Measurements from ENCODE around the gene PSMF1. TPM values are rescaled to one million over a fixed set of nuclear protein-coding genes. Genes with fewer than 3 reads are reported as not detected.
"Not testable (repeated sequence)": the region's sequence is repeated elsewhere in the genome, so short reads cannot be mapped to it uniquely, and the experiment has no call there.

The PSMF1 gene
- total RNA-seq, 1 donor from 2014 or later = 17.2 TPM

- no peak overlapping the region for H3K9ac ChIP-seq (ENCODE audit: low read depth in 1 of 3, low read length in 3 of 3)
- H3K27ac ChIP-seq (ENCODE audit: low read depth, low read length) = no peak overlapping the region
- no peaks in the 10 kb centered on the region for H3K9me3 ChIP-seq (ENCODE audit: control insufficient read depth in 3 of 3, low read length in 3 of 3)
- peaks cover 27 to 64% (median 43%) of the 10 kb centered on the region in 3 donors for H3K36me3 ChIP-seq (ENCODE audit: control insufficient read depth in 3 of 3, insufficient read depth in 3 of 3, low read length in 3 of 3)
- H3K4me1 ChIP-seq (ENCODE audit: control insufficient read depth in 3 of 3, insufficient read depth in 3 of 3, low read length in 3 of 3) = no peaks in the 10 kb centered on the region
- no peaks in the 10 kb centered on the region for H3K27me3 ChIP-seq (ENCODE audit: control insufficient read depth in 3 of 3, insufficient read depth in 3 of 3, low read length in 3 of 3)
- no peak overlapping the region for H3K4me3 ChIP-seq (ENCODE audit: low read length in 3 of 3)
These were observed 16.4 kb downstream of the PSMF1 start for GRCh38 chr20:1134836-1135235.

DNA sequence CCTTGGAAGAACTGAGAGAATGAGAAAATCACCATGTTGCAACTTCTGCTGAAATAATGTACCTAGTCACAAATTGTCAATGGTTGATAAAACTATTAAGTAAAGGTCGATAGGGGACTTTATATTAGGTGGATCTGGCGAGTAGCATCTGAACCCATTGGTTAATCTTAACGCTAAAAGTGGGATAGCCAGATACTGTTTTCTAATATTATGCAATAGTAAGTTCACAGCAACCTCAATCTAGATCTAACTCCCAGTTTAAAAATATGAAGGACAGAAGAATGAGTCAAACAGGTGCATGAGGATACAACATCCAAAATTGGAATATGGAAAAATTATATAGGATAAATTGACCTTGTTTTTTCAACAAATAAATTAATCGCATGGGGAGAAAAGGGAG, 18.8 kb downstream of the PSMF1 start:
- Histone ChIP-seq H3K4me3 (ENCODE audit: low read length in 3 of 3) (no peak overlapping the region), H3K9me3 (ENCODE audit: control insufficient read depth in 3 of 3, low read length in 3 of 3) (no peaks in the 10 kb centered on the region), H3K4me1 (ENCODE audit: control insufficient read depth in 3 of 3, insufficient read depth in 3 of 3, low read length in 3 of 3) (no peaks in the 10 kb centered on the region), H3K9ac (ENCODE audit: low read depth in 1 of 3, low read length in 3 of 3) (no peak overlapping the region), H3K36me3 (ENCODE audit: control insufficient read depth in 3 of 3, insufficient read depth in 3 of 3, low read length in 3 of 3) (peaks cover 21 to 53% (median 38%) of the 10 kb centered on the region in 3 donors), H3K27me3 (ENCODE audit: control insufficient read depth in 3 of 3, insufficient read depth in 3 of 3, low read length in 3 of 3) (no peaks in the 10 kb centered on the region), H3K27ac (ENCODE audit: low read depth, low read length) (no peak overlapping the region)

DNA sequence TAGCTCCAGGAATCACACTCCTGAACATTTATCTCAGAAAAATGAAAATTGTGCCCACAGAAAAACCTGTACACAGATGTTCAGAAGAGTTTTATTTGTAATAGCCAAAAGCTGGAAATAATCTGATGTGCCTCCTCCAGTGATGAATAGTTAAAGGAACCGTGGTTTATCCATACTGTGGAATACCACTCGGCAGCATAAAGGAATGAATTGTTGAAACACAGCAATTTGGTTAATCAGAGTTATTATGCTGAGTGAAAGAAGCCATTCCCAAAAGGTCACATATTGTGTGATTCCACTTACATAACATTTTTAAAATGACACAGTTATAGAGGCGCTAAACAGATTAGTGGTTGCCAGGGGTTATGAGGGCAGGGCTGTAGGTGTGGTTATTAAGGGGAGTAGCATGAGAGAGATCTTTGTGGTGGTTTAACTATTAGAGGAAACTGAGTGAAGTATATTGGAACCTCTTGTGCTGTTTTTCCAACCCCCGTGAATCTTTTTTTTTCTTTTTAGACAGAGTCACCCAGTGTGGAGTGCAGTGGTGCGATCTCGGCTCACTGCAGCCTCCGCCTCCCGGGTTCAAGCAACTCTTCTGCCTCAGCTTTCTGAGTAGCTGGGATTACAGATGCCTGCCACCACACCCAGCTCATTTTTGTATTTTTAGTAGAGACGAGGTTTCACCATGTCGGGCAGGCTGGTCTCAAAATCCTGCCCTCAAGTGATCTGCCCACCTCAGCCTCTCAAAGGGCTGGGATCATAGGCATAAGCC, 26.2 kb downstream of the PSMF1 start:
- Histone ChIP-seq H3K4me1 (ENCODE audit: control insufficient read depth in 3 of 3, insufficient read depth in 3 of 3, low read length in 3 of 3) (no peaks in the 10 kb centered on the region), H3K9ac (ENCODE audit: low read depth in 1 of 3, low read length in 3 of 3) (no peak overlapping the region), H3K9me3 (ENCODE audit: control insufficient read depth in 3 of 3, low read length in 3 of 3) (no peaks in the 10 kb centered on the region), H3K36me3 (ENCODE audit: control insufficient read depth in 3 of 3, insufficient read depth in 3 of 3, low read length in 3 of 3) (peaks cover 0 to 39% (median 34%) of the 10 kb centered on the region in 3 donors), H3K27me3 (ENCODE audit: control insufficient read depth in 3 of 3, insufficient read depth in 3 of 3, low read length in 3 of 3) (no peaks in the 10 kb centered on the region), H3K27ac (ENCODE audit: low read depth, low read length) (no peak overlapping the region), H3K4me3 (ENCODE audit: low read length in 3 of 3) (no peak overlapping the region)

DNA sequence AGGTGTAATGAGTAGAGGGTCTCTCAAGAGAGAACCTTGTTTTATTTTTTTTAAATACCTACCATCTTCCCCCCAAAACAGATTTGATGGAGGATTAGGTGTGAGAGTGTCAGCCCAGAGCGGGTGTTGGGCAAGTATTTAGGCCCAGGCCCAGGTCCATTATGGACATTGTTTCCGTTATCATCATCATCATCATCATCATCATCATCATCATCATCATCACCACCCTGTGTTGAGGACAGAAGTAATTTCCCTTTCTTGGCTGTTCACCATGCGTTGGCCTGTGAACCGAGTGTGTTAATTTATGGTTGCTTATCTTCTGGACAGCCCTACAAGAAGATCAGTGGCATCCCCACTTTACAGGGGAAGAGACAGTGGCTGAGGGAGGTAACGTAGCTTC, 28.6 kb downstream of the PSMF1 start:
- Histone ChIP-seq H3K9ac (ENCODE audit: low read depth in 1 of 3, low read length in 3 of 3) (no peak overlapping the region), H3K4me1 (ENCODE audit: control insufficient read depth in 3 of 3, insufficient read depth in 3 of 3, low read length in 3 of 3) (no peaks in the 10 kb centered on the region), H3K9me3 (ENCODE audit: control insufficient read depth in 3 of 3, low read length in 3 of 3) (no peaks in the 10 kb centered on the region), H3K27me3 (ENCODE audit: control insufficient read depth in 3 of 3, insufficient read depth in 3 of 3, low read length in 3 of 3) (no peaks in the 10 kb centered on the region), H3K27ac (ENCODE audit: low read depth, low read length) (no peak overlapping the region), H3K36me3 (ENCODE audit: control insufficient read depth in 3 of 3, insufficient read depth in 3 of 3, low read length in 3 of 3) (peaks cover 0 to 34% (median 26%) of the 10 kb centered on the region in 3 donors), H3K4me3 (ENCODE audit: low read length in 3 of 3) (no peak overlapping the region)

DNA sequence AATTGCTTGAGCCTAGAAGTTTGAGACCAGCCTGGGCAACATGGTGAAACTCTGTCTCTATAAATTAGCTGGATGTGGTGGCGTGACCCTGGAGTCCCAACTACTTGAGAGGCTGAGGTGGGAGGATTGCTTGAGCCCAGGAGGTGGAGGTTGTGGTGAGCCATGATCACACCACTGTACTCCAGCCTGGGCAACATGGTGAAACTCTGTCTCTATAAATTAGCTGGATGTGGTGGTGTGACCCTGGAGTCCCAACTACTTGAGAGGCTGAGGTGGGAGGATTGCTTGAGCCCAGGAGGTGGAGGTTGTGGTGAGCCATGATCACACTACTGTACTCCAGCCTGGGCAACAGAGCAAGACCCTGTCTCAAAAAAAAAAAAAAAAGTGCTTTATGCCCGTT, 31.4 kb downstream of the PSMF1 start:
- not testable (repeated sequence) for H3K4me3 ChIP-seq (ENCODE audit: low read length in 3 of 3); H3K9ac ChIP-seq (ENCODE audit: low read depth in 1 of 3, low read length in 3 of 3); H3K9me3 ChIP-seq (ENCODE audit: control insufficient read depth in 3 of 3, low read length in 3 of 3); H3K27me3 ChIP-seq (ENCODE audit: control insufficient read depth in 3 of 3, insufficient read depth in 3 of 3, low read length in 3 of 3); H3K4me1 ChIP-seq (ENCODE audit: control insufficient read depth in 3 of 3, insufficient read depth in 3 of 3, low read length in 3 of 3); H3K27ac ChIP-seq (ENCODE audit: low read depth, low read length)
- peaks cover 0 to 32% (median 23%) of the 10 kb centered on the region in 3 donors for H3K36me3 ChIP-seq (ENCODE audit: control insufficient read depth in 3 of 3, insufficient read depth in 3 of 3, low read length in 3 of 3)

- Histone ChIP-seq H3K9ac (ENCODE audit: low read depth in 1 of 3, low read length in 3 of 3) (no peak overlapping the region), H3K27ac (ENCODE audit: low read depth, low read length) (no peak overlapping the region), H3K4me3 (ENCODE audit: low read length in 3 of 3) (no peak overlapping the region), H3K36me3 (ENCODE audit: control insufficient read depth in 3 of 3, insufficient read depth in 3 of 3, low read length in 3 of 3) (peaks cover 0 to 33% (median 24%) of the 10 kb centered on the region in 3 donors), H3K4me1 (ENCODE audit: control insufficient read depth in 3 of 3, insufficient read depth in 3 of 3, low read length in 3 of 3) (peaks cover 0 to 7% (median 0%) of the 10 kb centered on the region in 3 donors), H3K9me3 (ENCODE audit: control insufficient read depth in 3 of 3, low read length in 3 of 3) (no peaks in the 10 kb centered on the region), H3K27me3 (ENCODE audit: control insufficient read depth in 3 of 3, insufficient read depth in 3 of 3, low read length in 3 of 3) (no peaks in the 10 kb centered on the region)
These were observed 31.8 kb downstream of the PSMF1 start for GRCh38 chr20:1150218-1150617.

GRCh38 chr20:1150968-1151367, 32.6 kb downstream of the PSMF1 start:
- Histone ChIP-seq H3K27me3 (ENCODE audit: control insufficient read depth in 3 of 3, insufficient read depth in 3 of 3, low read length in 3 of 3) (no peaks in the 10 kb centered on the region), H3K4me1 (ENCODE audit: control insufficient read depth in 3 of 3, insufficient read depth in 3 of 3, low read length in 3 of 3) (peaks cover 0 to 7% (median 0%) of the 10 kb centered on the region in 3 donors), H3K9ac (ENCODE audit: low read depth in 1 of 3, low read length in 3 of 3) (no peak overlapping the region), H3K36me3 (ENCODE audit: control insufficient read depth in 3 of 3, insufficient read depth in 3 of 3, low read length in 3 of 3) (peaks cover 0 to 29% (median 23%) of the 10 kb centered on the region in 3 donors), H3K9me3 (ENCODE audit: control insufficient read depth in 3 of 3, low read length in 3 of 3) (no peaks in the 10 kb centered on the region), H3K27ac (ENCODE audit: low read depth, low read length) (no peak overlapping the region), H3K4me3 (ENCODE audit: low read length in 3 of 3) (no peak overlapping the region)

DNA sequence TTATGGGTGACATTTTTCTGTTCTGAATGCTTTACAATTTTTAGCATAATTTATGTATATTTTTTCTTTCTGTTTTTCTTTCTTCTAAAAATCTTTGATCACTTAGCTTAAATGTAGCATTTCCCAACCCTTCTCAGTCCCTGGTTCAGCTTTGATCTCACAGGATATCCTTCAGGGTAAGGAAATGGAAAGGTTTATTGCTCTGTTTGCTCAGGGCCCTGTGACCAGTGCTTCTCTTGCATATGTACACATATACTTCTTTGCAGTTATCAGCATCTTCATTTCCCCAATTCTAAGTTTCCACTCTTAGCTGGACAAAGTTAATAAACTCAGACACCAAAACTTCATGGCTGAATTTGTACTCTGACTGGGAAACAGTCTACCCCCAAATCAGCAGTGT, 35.8 kb downstream of the PSMF1 start:
- no peaks in the 10 kb centered on the region for H3K9me3 ChIP-seq (ENCODE audit: control insufficient read depth in 3 of 3, low read length in 3 of 3)
- H3K9ac ChIP-seq (ENCODE audit: low read depth in 1 of 3, low read length in 3 of 3) = no peak overlapping the region

GRCh38 chr20:1154691-1155090, 36.3 kb downstream of the PSMF1 start:
- Histone ChIP-seq H3K4me3 (ENCODE audit: low read length in 3 of 3) (no peak overlapping the region), H3K27me3 (ENCODE audit: control insufficient read depth in 3 of 3, insufficient read depth in 3 of 3, low read length in 3 of 3) (no peaks in the 10 kb centered on the region), H3K9me3 (ENCODE audit: control insufficient read depth in 3 of 3, low read length in 3 of 3) (no peaks in the 10 kb centered on the region), H3K36me3 (ENCODE audit: control insufficient read depth in 3 of 3, insufficient read depth in 3 of 3, low read length in 3 of 3) (peaks cover 0 to 18% (median 12%) of the 10 kb centered on the region in 3 donors), H3K9ac (ENCODE audit: low read depth in 1 of 3, low read length in 3 of 3) (no peak overlapping the region), H3K27ac (ENCODE audit: low read depth, low read length) (no peak overlapping the region), H3K4me1 (ENCODE audit: control insufficient read depth in 3 of 3, insufficient read depth in 3 of 3, low read length in 3 of 3) (peaks cover 0 to 7% (median 0%) of the 10 kb centered on the region in 3 donors)

More for the DNA sequence above, 35.8 kb downstream of the PSMF1 start:
- Histone ChIP-seq H3K4me3 (ENCODE audit: low read length in 3 of 3) (no peak overlapping the region), H3K4me1 (ENCODE audit: control insufficient read depth in 3 of 3, insufficient read depth in 3 of 3, low read length in 3 of 3) (peaks cover 0 to 7% (median 0%) of the 10 kb centered on the region in 3 donors), H3K36me3 (ENCODE audit: control insufficient read depth in 3 of 3, insufficient read depth in 3 of 3, low read length in 3 of 3) (peaks cover 0 to 14% (median 12%) of the 10 kb centered on the region in 3 donors), H3K27me3 (ENCODE audit: control insufficient read depth in 3 of 3, insufficient read depth in 3 of 3, low read length in 3 of 3) (no peaks in the 10 kb centered on the region), H3K27ac (ENCODE audit: low read depth, low read length) (no peak overlapping the region)

DNA sequence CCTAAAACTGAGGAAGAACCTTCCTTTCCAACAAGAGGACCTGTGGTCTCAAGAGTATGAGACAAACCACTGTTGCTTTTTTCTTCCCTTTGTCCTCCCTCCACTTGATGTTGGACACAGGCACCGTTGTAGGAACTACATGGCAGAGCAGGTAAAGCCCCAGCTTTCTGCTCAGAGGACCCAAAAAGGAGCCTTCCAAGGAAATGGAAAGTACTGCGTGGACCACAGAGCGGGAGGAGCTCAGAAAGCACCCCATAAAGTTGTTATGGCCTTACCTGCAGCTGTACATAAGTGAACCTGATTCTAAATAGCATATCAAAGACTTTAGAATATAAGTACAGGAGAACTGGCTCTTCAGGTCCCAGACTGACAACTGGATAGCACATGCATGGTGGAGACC, 36.9 kb downstream of the PSMF1 start:
- Histone ChIP-seq H3K9ac (ENCODE audit: low read depth in 1 of 3, low read length in 3 of 3) (no peak overlapping the region), H3K36me3 (ENCODE audit: control insufficient read depth in 3 of 3, insufficient read depth in 3 of 3, low read length in 3 of 3) (peaks cover under 1 to 21% (median 13%) of the 10 kb centered on the region in 3 donors), H3K27me3 (ENCODE audit: control insufficient read depth in 3 of 3, insufficient read depth in 3 of 3, low read length in 3 of 3) (no peaks in the 10 kb centered on the region), H3K4me1 (ENCODE audit: control insufficient read depth in 3 of 3, insufficient read depth in 3 of 3, low read length in 3 of 3) (peaks cover 0 to 7% (median 0%) of the 10 kb centered on the region in 3 donors), H3K4me3 (ENCODE audit: low read length in 3 of 3) (no peak overlapping the region), H3K27ac (ENCODE audit: low read depth, low read length) (no peak overlapping the region), H3K9me3 (ENCODE audit: control insufficient read depth in 3 of 3, low read length in 3 of 3) (no peaks in the 10 kb centered on the region)

Data from skeletal muscle tissue (tissue), 4 donors.